Activated T-cell treated with anti-CD3 and anti-CD28 coated beads, Interleukin-2, amount 50 U/mL, for 4 hours (primary cell): ENCODE results near the gene RAB40AL. TPM values are rescaled to one million over a fixed set of nuclear protein-coding genes. Genes with fewer than 3 reads are reported as not detected.
"Not testable (repeated sequence)": the region's sequence is repeated elsewhere in the genome, so short reads cannot be mapped to it uniquely, and the experiment has no call there.

Source experiments
- ATAC-seq, 2 donors: fragments of 200-7000 bp; cut with Tn5 transposase; one replicate each; pipeline ENCODE4 v1.10.0; 2021
- DNase-seq: peaks from one replicate; pipeline ENCODE4 v3.0.0-alpha.2; 2020
- H3K27me3 Mint-ChIP-seq: one replicate; pipeline ENCODE4 v1.8.0; 2021; ENCODE audit warnings: low read depth, mixed read lengths
- H3K36me3 Mint-ChIP-seq: one replicate; pipeline ENCODE4 v1.8.0; 2022; ENCODE audit warnings: mixed read lengths; ENCODE audit not compliant: insufficient read depth
- H3K4me1 Mint-ChIP-seq: one replicate; pipeline ENCODE4 v1.8.0; 2021; ENCODE audit warnings: low read depth, mixed read lengths
- H3K4me3 Mint-ChIP-seq: one replicate; pipeline ENCODE4 v1.8.0; 2021; ENCODE audit warnings: mild to moderate bottlenecking, moderate library complexity, mixed read lengths
- H3K9me3 Mint-ChIP-seq: one replicate; pipeline ENCODE4 v1.8.0; 2021; ENCODE audit warnings: mixed read lengths
- total RNA-seq, 3 donors: library from RNA; stranded (reverse); gene quantifications; one replicate each; pipeline ENCODE4 v1.2.1, GENCODE V29; 2021

RAB40AL gene, protein sequence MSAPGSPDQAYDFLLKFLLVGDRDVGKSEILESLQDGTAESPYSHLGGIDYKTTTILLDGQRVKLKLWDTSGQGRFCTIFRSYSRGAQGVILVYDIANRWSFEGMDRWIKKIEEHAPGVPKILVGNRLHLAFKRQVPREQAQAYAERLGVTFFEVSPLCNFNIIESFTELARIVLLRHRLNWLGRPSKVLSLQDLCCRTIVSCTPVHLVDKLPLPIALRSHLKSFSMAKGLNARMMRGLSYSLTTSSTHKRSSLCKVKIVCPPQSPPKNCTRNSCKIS
- total RNA-seq: under 1 TPM in 2 of 3 donors, not detected in 1; 0.19 to 0.33 TPM

GRCh38 chrX:102936972-102937371, at the start of gene RAB40AL:
Gene RAB40AL, plus strand, starts transcription at chrX:102937272. Its CDS starts 47 bp downstream, at chrX:102937319.
- not testable (repeated sequence) for ATAC-seq

DNA sequence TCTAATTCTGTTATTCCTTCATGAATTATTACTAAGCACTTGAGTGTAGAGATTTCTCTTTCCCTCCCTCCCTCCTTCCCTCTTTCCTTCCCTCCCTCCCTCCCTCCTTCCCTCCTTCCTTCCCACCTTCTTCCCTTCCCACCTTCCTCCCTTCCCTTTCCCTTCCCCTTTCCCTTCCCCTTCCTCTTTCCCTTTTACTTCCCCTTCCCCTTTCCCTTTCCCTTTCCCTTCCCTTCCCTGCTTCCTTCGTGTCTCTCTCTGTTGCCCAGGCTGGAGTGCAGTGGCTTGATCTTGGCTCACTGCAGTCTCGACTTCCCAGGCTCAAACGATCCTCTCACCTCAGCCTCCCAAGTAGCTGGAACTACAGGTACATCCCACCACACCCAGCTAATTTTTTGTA, 49.4 kb upstream of the RAB40AL start:
- no peaks in the 10 kb centered on the region for H3K27me3 Mint-ChIP-seq
- no peaks in the 10 kb centered on the region for H3K4me1 Mint-ChIP-seq
- no peak for ATAC-seq
- no peak for DNase-seq
- H3K4me3 Mint-ChIP-seq: no peak overlapping the region
- no peaks in the 10 kb centered on the region for H3K9me3 Mint-ChIP-seq
- peaks cover 2% of the 10 kb centered on the region for H3K36me3 Mint-ChIP-seq

More at GRCh38 chrX:102936972-102937371, at the start of gene RAB40AL:
- not testable (repeated sequence) for DNase-seq, H3K4me3 Mint-ChIP-seq, H3K36me3 Mint-ChIP-seq, H3K27me3 Mint-ChIP-seq, H3K9me3 Mint-ChIP-seq, H3K4me1 Mint-ChIP-seq

DNA sequence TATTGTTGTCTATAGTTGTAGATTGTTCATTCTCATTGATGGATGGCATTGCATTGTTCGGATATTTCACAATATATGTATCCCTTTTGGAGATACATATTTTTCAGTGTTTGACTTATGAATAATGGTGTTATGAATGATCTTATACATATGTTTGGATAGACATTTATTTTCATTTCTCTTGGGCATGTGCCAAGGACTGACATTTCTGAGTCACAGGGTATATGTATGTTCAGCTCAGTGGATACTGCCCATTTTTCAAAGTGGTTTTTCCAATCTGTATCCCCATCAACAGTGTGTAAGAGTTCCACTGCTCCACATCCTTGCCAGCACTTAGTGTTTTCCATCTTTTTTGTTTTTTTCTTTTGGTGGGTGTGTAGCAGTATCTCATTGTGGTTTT, 45.0 kb upstream of the RAB40AL start:
- no peaks in the 10 kb centered on the region for H3K27me3 Mint-ChIP-seq
- no peak for ATAC-seq

GRCh38 chrX:102899940-102900916, 36.8 kb upstream of the RAB40AL start:
- H3K4me1 Mint-ChIP-seq: peaks cover 8% of the 10 kb centered on the region
- ATAC-seq (peak; percentile 75 to 89), DNase-seq (peak; percentile 68)
- no peaks in the 10 kb centered on the region for H3K27me3 Mint-ChIP-seq
- H3K36me3 Mint-ChIP-seq: peaks cover 10% of the 10 kb centered on the region
- no peak overlapping the region for H3K4me3 Mint-ChIP-seq
- no peaks in the 10 kb centered on the region for H3K9me3 Mint-ChIP-seq

More for the DNA sequence above, 45.0 kb upstream of the RAB40AL start:
- no peaks in the 10 kb centered on the region for H3K9me3 Mint-ChIP-seq
- no peak overlapping the region for H3K4me3 Mint-ChIP-seq
- no peaks in the 10 kb centered on the region for H3K4me1 Mint-ChIP-seq
- DNase-seq: no peak
- H3K36me3 Mint-ChIP-seq: peaks cover 2% of the 10 kb centered on the region

- H3K27me3 Mint-ChIP-seq: no peaks in the 10 kb centered on the region
- ATAC-seq (no peak), DNase-seq (no peak)
- H3K9me3 Mint-ChIP-seq: no peaks in the 10 kb centered on the region
- peaks cover 8% of the 10 kb centered on the region for H3K4me1 Mint-ChIP-seq
- no peak overlapping the region for H3K4me3 Mint-ChIP-seq
- peaks cover 15% of the 10 kb centered on the region for H3K36me3 Mint-ChIP-seq
These were observed 34.7 kb upstream of the RAB40AL start for GRCh38 chrX:102902355-102902754.

- DNase-seq (no peak), ATAC-seq (peak in 1 of 2 donors; percentile 35)
- Mint-ChIP-seq H3K9me3 (no peaks in the 10 kb centered on the region), H3K4me3 (no peak overlapping the region), H3K4me1 (no peaks in the 10 kb centered on the region), H3K36me3 (no peaks in the 10 kb centered on the region), H3K27me3 (no peaks in the 10 kb centered on the region)
These were observed 5.9 kb upstream of the RAB40AL start for GRCh38 chrX:102930990-102931756.

DNA sequence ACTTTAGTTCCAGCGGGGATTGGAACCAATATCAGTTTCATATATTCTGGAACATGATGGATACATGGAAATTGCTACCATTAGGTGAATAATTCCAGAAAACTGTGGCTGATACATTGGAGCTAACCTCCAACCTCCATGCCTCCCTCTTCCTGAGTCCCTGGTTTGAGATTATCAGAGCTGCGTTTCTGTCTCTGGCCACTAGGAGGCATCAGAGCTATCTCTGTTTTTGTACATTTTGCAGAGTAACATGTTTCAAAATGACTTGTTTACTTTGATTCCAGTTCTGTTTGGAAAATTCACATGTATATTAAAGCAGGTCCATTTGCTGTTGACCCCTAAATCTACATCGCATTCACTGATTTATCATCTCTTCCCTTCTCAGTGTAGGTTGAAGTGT, 2.4 kb upstream of the RAB40AL start:
- DNase-seq: peak; percentile 20
- no peak overlapping the region for H3K4me3 Mint-ChIP-seq
- H3K9me3 Mint-ChIP-seq: no peaks in the 10 kb centered on the region

GRCh38 chrX:102950908-102951866, 14.1 kb downstream of the RAB40AL start:
- DNase-seq (peak; percentile 54), ATAC-seq (peak; percentile 67 to 76)
- Mint-ChIP-seq H3K4me1 (peaks cover 5% of the 10 kb centered on the region), H3K27me3 (peaks cover 1% of the 10 kb centered on the region), H3K9me3 (no peaks in the 10 kb centered on the region), H3K4me3 (peak overlapping the region; percentile 79), H3K36me3 (no peaks in the 10 kb centered on the region)

More for the DNA sequence above, 2.4 kb upstream of the RAB40AL start:
- H3K4me1 Mint-ChIP-seq: no peaks in the 10 kb centered on the region
- H3K36me3 Mint-ChIP-seq: no peaks in the 10 kb centered on the region
- no peak for ATAC-seq
- H3K27me3 Mint-ChIP-seq: no peaks in the 10 kb centered on the region

DNA sequence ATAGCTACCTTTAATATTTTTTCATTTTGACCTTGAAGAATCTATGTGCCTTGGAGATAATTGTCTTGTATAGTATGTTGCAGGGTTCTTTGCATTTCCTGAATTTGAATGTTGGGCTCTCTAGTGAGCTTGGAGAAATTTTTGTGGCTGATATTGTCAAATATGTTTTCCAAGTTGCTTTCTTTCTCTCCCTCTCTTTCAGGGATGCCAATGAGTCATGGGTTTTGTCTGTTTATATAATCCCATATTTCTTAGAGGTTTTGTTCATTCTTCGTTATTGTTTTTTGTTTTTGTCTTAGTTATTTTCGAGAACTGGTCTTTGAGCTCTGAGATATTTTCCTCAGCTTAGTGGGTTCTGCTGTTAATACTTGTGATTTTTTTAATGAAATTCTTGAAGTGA, 20.7 kb downstream of the RAB40AL start:
- Mint-ChIP-seq H3K9me3 (no peaks in the 10 kb centered on the region), H3K4me1 (no peaks in the 10 kb centered on the region), H3K36me3 (no peaks in the 10 kb centered on the region), H3K27me3 (peaks cover 1% of the 10 kb centered on the region), H3K4me3 (no peak overlapping the region)
- DNase-seq (no peak), ATAC-seq (no peak)

GRCh38 chrX:102958794-102959193, 21.7 kb downstream of the RAB40AL start:
- H3K27me3 Mint-ChIP-seq: peaks cover 1% of the 10 kb centered on the region
- H3K9me3 Mint-ChIP-seq: no peaks in the 10 kb centered on the region
- no peak overlapping the region for H3K4me3 Mint-ChIP-seq
- no peak for ATAC-seq
- no peak for DNase-seq
- no peaks in the 10 kb centered on the region for H3K36me3 Mint-ChIP-seq
- no peaks in the 10 kb centered on the region for H3K4me1 Mint-ChIP-seq

DNA sequence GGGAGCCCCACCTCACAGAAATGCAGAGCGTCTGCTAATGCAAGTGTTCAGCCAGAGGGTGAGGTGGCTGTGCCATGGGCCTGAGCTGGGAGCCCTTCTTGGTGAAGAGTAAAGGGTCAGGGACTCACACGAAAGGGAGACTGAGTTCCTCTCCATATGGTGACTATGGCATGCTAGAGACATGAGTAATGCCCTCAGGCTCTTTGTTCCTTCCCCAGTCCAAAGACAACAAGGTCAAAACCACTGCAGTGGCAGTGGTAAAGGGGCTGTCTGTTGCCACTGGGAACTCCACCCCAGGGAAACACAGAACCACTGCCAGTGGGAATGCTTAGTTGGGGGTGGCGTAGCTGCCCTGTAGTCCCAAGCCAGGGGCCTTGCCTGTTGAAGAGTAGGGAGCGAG, 22.4 kb downstream of the RAB40AL start:
- Mint-ChIP-seq H3K9me3 (no peaks in the 10 kb centered on the region), H3K4me1 (no peaks in the 10 kb centered on the region), H3K27me3 (no peaks in the 10 kb centered on the region), H3K4me3 (no peak overlapping the region), H3K36me3 (no peaks in the 10 kb centered on the region)
- ATAC-seq (no peak), DNase-seq (no peak)

- H3K4me3 Mint-ChIP-seq: no peak overlapping the region
- H3K9me3 Mint-ChIP-seq: peaks cover 7% of the 10 kb centered on the region
- no peaks in the 10 kb centered on the region for H3K27me3 Mint-ChIP-seq
- no peaks in the 10 kb centered on the region for H3K36me3 Mint-ChIP-seq
- DNase-seq (no peak), ATAC-seq (no peak)
- H3K4me1 Mint-ChIP-seq: no peaks in the 10 kb centered on the region
These were observed 26.9 kb downstream of the RAB40AL start for GRCh38 chrX:102963955-102964354.

GRCh38 chrX:102964940-102965339, 27.9 kb downstream of the RAB40AL start:
- Mint-ChIP-seq H3K9me3 (peaks cover 8% of the 10 kb centered on the region), H3K27me3 (no peaks in the 10 kb centered on the region), H3K36me3 (no peaks in the 10 kb centered on the region), H3K4me3 (no peak overlapping the region), H3K4me1 (no peaks in the 10 kb centered on the region)
- DNase-seq (no peak), ATAC-seq (no peak)
